HepG2 (cell line): Measurements from ENCODE around the gene RILPL1. TPM values are rescaled to one million over a fixed set of nuclear protein-coding genes. Genes with fewer than 3 reads are reported as not detected.

ENCODE experiments used
- ATAC-seq: fragments of 200-7000 bp; cut with Tn5 transposase; 3 replicates; pipeline ENCODE4 v1.9.1; 2020; ENCODE audit warnings: mild to moderate bottlenecking, moderate library complexity
- BruUV-seq: library from RNA; stranded (reverse); fragments of 400-500 nt; replicated peaks from 2 replicates; lab custom pipeline; 2021; lab: Mats Ljungman, UMichigan
- CTCF ChIA-PET: fragments of 300-600 bp; formaldehyde crosslinking; extraction: SDS; loops from one replicate; lab custom pipeline; 2021; ENCODE audit warnings: low total read pairs, inconsistent platforms, low intra/inter-chr PET ratio; lab: Yijun Ruan, JAX
- POLR2A ChIA-PET: fragments of 350-600 bp; sonication (Branson Sonifier 250); formaldehyde crosslinking; loops from one replicate; lab custom pipeline; 2020; ENCODE audit warnings: antibody characterized with exemption, inconsistent platforms; lab: Yijun Ruan, JAX
- DNase-seq: peaks from one replicate; pipeline ENCODE4 v3.0.0-alpha.2; 2015; ENCODE audit warnings: low spot score
- FAIRE-seq: peaks from 3 replicates; lab custom pipeline; 2011; peaks lifted over from hg19 to GRCh38; lab: Jason Lieb, UNC
- H2AFZ ChIP-seq: one replicate; pipeline ENCODE4 v1.6.1; 2011; ENCODE audit warnings: low read length, inconsistent platforms
- H3K27ac ChIP-seq: fragments of 300-600 bp; 3 replicates; pipeline ENCODE4 v1.8.0; 2011; ENCODE audit warnings: mixed run types, mild to moderate bottlenecking, mixed read lengths, low read length, inconsistent platforms; ENCODE audit not compliant: insufficient read depth; ENCODE audit errors: extremely low read length
- H3K27me3 ChIP-seq, 2 experiments: fragments of 200-600 bp in 1 of 2; 2 replicates in 1 of 2; 3 replicates in 1 of 2; pipeline versions ENCODE4 v1.6.0 to v1.8.0; 2011; ENCODE audit warnings: low read length in 2 of 2, mild to moderate bottlenecking in 2 of 2, moderate library complexity in 2 of 2, inconsistent platforms in 1 of 2; ENCODE audit not compliant: insufficient read depth in 2 of 2, control insufficient read depth in 1 of 2
- H3K36me3 ChIP-seq, 2 experiments: fragments of 200-600 bp in 1 of 2; replicated peaks in 1 of 2; 2 replicates in 1 of 2; 3 replicates in 1 of 2; pipeline versions ENCODE4 v1.5.1 to v1.8.0; 2011; ENCODE audit warnings: low read length in 2 of 2, inconsistent platforms in 1 of 2; ENCODE audit not compliant: insufficient read depth in 2 of 2, control insufficient read depth in 1 of 2
- H3K4me1 ChIP-seq: 2 replicates; pipeline ENCODE4 v1.5.1; 2012; ENCODE audit warnings: low read length, inconsistent platforms; ENCODE audit not compliant: insufficient read depth
- H3K4me2 ChIP-seq: 2 replicates; pipeline ENCODE4 v1.6.0; 2011; ENCODE audit warnings: low read depth, low read length, inconsistent platforms
- H3K4me3 ChIP-seq, 3 experiments: fragments of 200-600 bp in 1 of 3; sonication (generic), shearing (Covaris generic) in 1 of 3; replicated peaks in 1 of 3; 2 replicates each; pipeline ENCODE4 v1.5.1; 2011 to 2016; ENCODE audit warnings: low read length in 3 of 3, inconsistent platforms in 2 of 3, low read depth in 2 of 3, mild to moderate bottlenecking in 2 of 3, control low read depth in 1 of 3, mixed read lengths in 1 of 3; ENCODE audit not compliant: insufficient read depth in 1 of 3
- H3K79me2 ChIP-seq: one replicate; pipeline ENCODE4 v1.6.1; 2011; ENCODE audit warnings: low read length, inconsistent platforms; ENCODE audit not compliant: insufficient read depth
- H3K9ac ChIP-seq: 2 replicates; pipeline ENCODE4 v1.6.0; 2011; ENCODE audit warnings: mild to moderate bottlenecking, low read depth, low read length, inconsistent platforms; ENCODE audit not compliant: insufficient read depth
- H3K9me3 ChIP-seq: 2 replicates; pipeline ENCODE4 v1.5.1; 2012; ENCODE audit warnings: mild to moderate bottlenecking, low read length
- H4K20me1 ChIP-seq: 2 replicates; pipeline ENCODE4 v1.6.0; 2011; ENCODE audit warnings: inconsistent platforms, mild to moderate bottlenecking, low read length, moderate library complexity; ENCODE audit not compliant: insufficient read depth
- AGO2 ChIP-seq: fragments of 200-400 bp; formaldehyde crosslinking; optimal IDR thresholded peaks from 2 replicates; pipeline ENCODE3; 2017; ENCODE audit warnings: mild to moderate bottlenecking, low read depth, low read length, moderate library complexity
- GFI1 ChIP-seq: sonication (generic); formaldehyde crosslinking; IDR thresholded peaks from 2 replicates; pipeline ENCODE4 v1.5.0; 2020; ENCODE audit warnings: missing genetic modification reagents, mild to moderate bottlenecking, borderline replicate concordance
- GZF1 ChIP-seq: sonication (generic); formaldehyde crosslinking; IDR thresholded peaks from 2 replicates; pipeline ENCODE4 v1.5.1; 2020; ENCODE audit warnings: mild to moderate bottlenecking, missing genetic modification reagents
- HIVEP1 ChIP-seq: sonication (generic); formaldehyde crosslinking; IDR thresholded peaks from 2 replicates; pipeline ENCODE4 v1.4.0; 2020; ENCODE audit warnings: mild to moderate bottlenecking, missing genetic modification reagents
- NCOA1 ChIP-seq: sonication (generic); formaldehyde crosslinking; IDR thresholded peaks from 2 replicates; pipeline ENCODE4 v1.9.0; 2021; ENCODE audit warnings: missing genetic modification reagents
- NCOR1 ChIP-seq: fragments of 200-600 bp; sonication (generic); IDR thresholded peaks from 2 replicates; pipeline ENCODE4 v1.7.0; 2017; ENCODE audit warnings: antibody characterized with exemption, low read length, borderline replicate concordance
- NR3C1 ChIP-seq: sonication (generic); formaldehyde crosslinking; IDR thresholded peaks from 2 replicates; pipeline ENCODE4 v1.4.0; 2020; ENCODE audit warnings: missing genetic modification reagents
- RBM39 ChIP-seq: fragments of 200-400 bp; formaldehyde crosslinking; IDR thresholded peaks from one replicate; pipeline ENCODE4 v1.6.1; 2018; ENCODE audit warnings: antibody characterized with exemption, mild to moderate bottlenecking, low read depth, low read length; ENCODE audit not compliant: poor library complexity, severe bottlenecking
- SNAI1 ChIP-seq: sonication (generic); formaldehyde crosslinking; IDR thresholded peaks from 2 replicates; pipeline ENCODE4 v1.5.0; 2020; ENCODE audit warnings: mild to moderate bottlenecking, missing genetic modification reagents, borderline replicate concordance
- ZMYM2 ChIP-seq: sonication (generic); formaldehyde crosslinking; IDR thresholded peaks from 2 replicates; pipeline ENCODE4 v1.8.0; 2022; ENCODE audit warnings: mild to moderate bottlenecking, missing genetic modification reagents
- ZNF367 ChIP-seq: sonication (generic); formaldehyde crosslinking; IDR thresholded peaks from 2 replicates; pipeline ENCODE4 v1.4.0; 2020; ENCODE audit warnings: missing genetic modification reagents, borderline replicate concordance
- ZNF484 ChIP-seq: sonication (generic); formaldehyde crosslinking; IDR thresholded peaks from 2 replicates; pipeline ENCODE4 v1.5.1; 2020; ENCODE audit warnings: mild to moderate bottlenecking, low read depth, missing genetic modification reagents, borderline replicate concordance
- ZNF7 ChIP-seq: IDR thresholded peaks from 2 replicates; pipeline ENCODE4 v1.6.1; 2016; ENCODE audit warnings: missing biosample characterization, missing genetic modification reagents
- WGBS: methylation state at CpG from one replicate; pipeline ENCODE4 v1.1.6; 2017; ENCODE audit warnings: low lambda C conversion rate; 5-methylcytosine and 5-hydroxymethylcytosine counted together
- in situ Hi-C: cut with HindIII; loops from 2 replicates; pipeline ENCODE4 v1.10.0; 2017; ENCODE audit warnings: low pct_unique_long_range_greater_than_20kb; ENCODE audit not compliant: extremely low pct_ligation_motif_present
- intact Hi-C: fragments of 100-400 bp; cut with micrococcal nuclease; formaldehyde crosslinking; loops from one replicate; pipeline ENCODE4 v1.10.0; 2022; ENCODE audit not compliant: unreplicated experiment
- polyA plus RNA-seq, 8 experiments: library from polyadenylated mRNA; depleted of rRNA in 3 of 8; stranded (reverse) in 7 of 8; unstranded in 1 of 8; fragments of >200 nt; fragmentation: Illumina TruSeq in 4 of 8; extraction: Trizol in 4 of 8; gene quantifications; 2 replicates each; pipeline versions ENCODE4 v1.2.1 to v1.2.3, GENCODE V29; 2011 to 2016; ENCODE audit warnings: low read depth in 4 of 8, missing spikeins in 1 of 8, mixed read lengths in 1 of 8; ENCODE audit not compliant: insufficient read depth in 1 of 8
- total RNA-seq, 5 experiments: library from RNA; depleted of rRNA; stranded (reverse); fragments of >200 nt; fragmentation: Illumina TruSeq; extraction: Trizol; gene quantifications; 2 replicates each; pipeline ENCODE4 v1.2.3, GENCODE V29; 2016; ENCODE audit warnings: low read depth in 1 of 5
- TF ChIP-seq, protein P1 (sequence below): sonication (generic); formaldehyde crosslinking; IDR thresholded peaks from 2 replicates; pipeline ENCODE4 v1.5.1; 2020; ENCODE audit warnings: missing genetic modification reagents, mild to moderate bottlenecking, borderline replicate concordance
- TF ChIP-seq, protein P2 (sequence below): sonication (generic); formaldehyde crosslinking; IDR thresholded peaks from 2 replicates; pipeline ENCODE4 v1.5.0; 2020; ENCODE audit warnings: mild to moderate bottlenecking, missing genetic modification reagents, moderate library complexity

Gene RILPL1
- total and polyA plus RNA-seq, 2 of the 13 experiments (the other 11 are each of a cell fraction or from before 2014, with no cell fraction given) = 5.8 to 28.4 TPM

DNA sequence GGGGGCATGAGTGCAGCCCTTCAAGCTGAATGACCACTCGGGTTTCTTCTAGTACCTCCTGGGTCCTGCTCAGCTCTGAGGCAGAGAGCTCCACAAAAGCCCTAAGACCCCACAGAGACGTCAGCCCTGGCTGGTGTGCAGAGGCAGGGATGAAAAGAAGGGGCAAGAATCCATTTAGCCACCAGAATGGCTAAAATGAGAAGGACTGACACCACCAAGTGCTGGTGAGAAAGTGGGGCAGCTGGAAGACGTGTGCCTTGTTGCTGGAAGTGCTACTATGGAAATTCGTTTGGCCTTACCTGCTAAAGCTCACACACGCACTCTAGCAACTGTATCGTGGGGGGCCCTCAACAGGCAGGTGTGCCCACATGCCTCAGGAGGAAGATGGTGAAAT, 26.7 kb downstream of the RILPL1 start:
- 93% methylated on average over 6 of the region's 6 CpGs for WGBS
- no peak overlapping the region for H3K27ac ChIP-seq
- no peak overlapping the region for H3K4me3 ChIP-seq
- FAIRE-seq (no peak), DNase-seq (no peak), ATAC-seq (no peak)
- intact Hi-C loops (no loop called here), in situ Hi-C loops (no loop called here)
- no peaks in the 10 kb centered on the region for H3K79me2 ChIP-seq
- H3K4me1 ChIP-seq = no peaks in the 10 kb centered on the region
- H3K36me3 ChIP-seq = peaks cover 11 to 19% of the 10 kb centered on the region in 2 experiments
- BruUV-seq = no TSS peak
- no peak overlapping the region for H3K9ac ChIP-seq
- H3K9me3 ChIP-seq = no peaks in the 10 kb centered on the region
- no peak overlapping the region for H2AFZ ChIP-seq
- ChIA-PET POLR2A (no interaction called here), CTCF (no interaction called here)
- no peaks in the 10 kb centered on the region for H4K20me1 ChIP-seq
- TF ChIP-seq GZF1 (CRISPR knock-in tag) (no peak), ZNF484 (no peak), ZNF367 (CRISPR knock-in tag) (no peak)
- H3K27me3 ChIP-seq = no peaks in the 10 kb centered on the region
- H3K4me2 ChIP-seq = no peak overlapping the region

DNA sequence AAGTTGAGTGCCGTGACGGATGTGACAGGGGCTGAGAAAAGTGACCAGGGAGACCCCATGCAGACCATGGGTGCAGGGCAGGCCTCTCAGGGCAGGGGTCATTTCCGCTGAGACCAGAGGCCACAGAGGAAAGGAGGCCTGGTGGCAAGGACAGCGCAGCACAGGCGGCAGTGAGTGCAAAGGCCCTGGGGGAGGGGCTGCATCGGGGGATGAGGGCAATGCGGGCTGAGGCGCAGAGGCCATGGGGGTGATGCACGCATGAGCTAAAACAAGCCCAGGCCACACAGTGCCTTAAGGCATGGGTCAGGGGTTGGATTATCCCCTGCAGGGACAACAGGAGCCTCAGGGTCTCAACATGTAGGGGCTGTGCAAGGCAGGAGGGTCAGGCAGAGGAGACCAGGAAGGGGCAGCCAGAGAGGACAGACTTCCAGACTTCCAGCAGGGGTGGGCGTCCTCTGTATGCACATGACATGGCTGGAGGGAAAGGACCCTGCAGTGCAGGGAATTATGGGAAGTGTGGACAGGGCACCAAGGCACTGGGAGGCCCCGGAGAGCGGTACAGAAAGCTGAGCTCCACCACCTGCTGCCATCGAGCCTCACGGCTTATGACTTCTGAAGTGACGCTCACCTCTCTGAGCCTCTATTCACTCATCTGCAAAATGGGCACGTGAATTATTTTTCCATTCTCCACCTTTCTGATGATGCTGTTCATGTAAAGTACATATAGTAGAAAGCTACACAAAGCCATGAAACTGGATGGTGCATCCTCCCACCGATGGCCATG, 27.3 kb downstream of the RILPL1 start:
- Histone ChIP-seq H3K9ac (no peak overlapping the region), H3K4me3 (no peak overlapping the region), H3K36me3 (peaks cover 6 to 13% of the 10 kb centered on the region in 2 experiments), H3K27ac (no peak overlapping the region), H3K79me2 (no peaks in the 10 kb centered on the region), H3K4me2 (no peak overlapping the region), H3K27me3 (no peaks in the 10 kb centered on the region), H3K4me1 (no peaks in the 10 kb centered on the region), H4K20me1 (no peaks in the 10 kb centered on the region), H2AFZ (no peak overlapping the region), H3K9me3 (no peaks in the 10 kb centered on the region)
- intact Hi-C loops = no loop called here
- in situ Hi-C loops = no loop called here
- ATAC-seq (peak; percentile 21), DNase-seq (no peak), FAIRE-seq (no peak)
- WGBS = 94% methylated on average over 14 of the region's 17 CpGs
- BruUV-seq = no TSS peak
- ChIA-PET CTCF (no interaction called here), POLR2A (no interaction called here)
- TF ChIP-seq RBM39 = no peak
- TF ChIP-seq HIVEP1 = no peak
- no peak for TF ChIP-seq GFI1
- peak; percentile 17 for TF ChIP-seq AGO2
- no peak for TF ChIP-seq NCOA1 (CRISPR knock-in tag)
- TF ChIP-seq, protein P1, sequence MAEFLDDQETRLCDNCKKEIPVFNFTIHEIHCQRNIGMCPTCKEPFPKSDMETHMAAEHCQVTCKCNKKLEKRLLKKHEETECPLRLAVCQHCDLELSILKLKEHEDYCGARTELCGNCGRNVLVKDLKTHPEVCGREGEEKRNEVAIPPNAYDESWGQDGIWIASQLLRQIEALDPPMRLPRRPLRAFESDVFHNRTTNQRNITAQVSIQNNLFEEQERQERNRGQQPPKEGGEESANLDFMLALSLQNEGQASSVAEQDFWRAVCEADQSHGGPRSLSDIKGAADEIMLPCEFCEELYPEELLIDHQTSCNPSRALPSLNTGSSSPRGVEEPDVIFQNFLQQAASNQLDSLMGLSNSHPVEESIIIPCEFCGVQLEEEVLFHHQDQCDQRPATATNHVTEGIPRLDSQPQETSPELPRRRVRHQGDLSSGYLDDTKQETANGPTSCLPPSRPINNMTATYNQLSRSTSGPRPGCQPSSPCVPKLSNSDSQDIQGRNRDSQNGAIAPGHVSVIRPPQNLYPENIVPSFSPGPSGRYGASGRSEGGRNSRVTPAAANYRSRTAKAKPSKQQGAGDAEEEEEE (CRISPR knock-in tag) = no peak
- TF ChIP-seq NCOR1 = no peak
- TF ChIP-seq, protein P2, sequence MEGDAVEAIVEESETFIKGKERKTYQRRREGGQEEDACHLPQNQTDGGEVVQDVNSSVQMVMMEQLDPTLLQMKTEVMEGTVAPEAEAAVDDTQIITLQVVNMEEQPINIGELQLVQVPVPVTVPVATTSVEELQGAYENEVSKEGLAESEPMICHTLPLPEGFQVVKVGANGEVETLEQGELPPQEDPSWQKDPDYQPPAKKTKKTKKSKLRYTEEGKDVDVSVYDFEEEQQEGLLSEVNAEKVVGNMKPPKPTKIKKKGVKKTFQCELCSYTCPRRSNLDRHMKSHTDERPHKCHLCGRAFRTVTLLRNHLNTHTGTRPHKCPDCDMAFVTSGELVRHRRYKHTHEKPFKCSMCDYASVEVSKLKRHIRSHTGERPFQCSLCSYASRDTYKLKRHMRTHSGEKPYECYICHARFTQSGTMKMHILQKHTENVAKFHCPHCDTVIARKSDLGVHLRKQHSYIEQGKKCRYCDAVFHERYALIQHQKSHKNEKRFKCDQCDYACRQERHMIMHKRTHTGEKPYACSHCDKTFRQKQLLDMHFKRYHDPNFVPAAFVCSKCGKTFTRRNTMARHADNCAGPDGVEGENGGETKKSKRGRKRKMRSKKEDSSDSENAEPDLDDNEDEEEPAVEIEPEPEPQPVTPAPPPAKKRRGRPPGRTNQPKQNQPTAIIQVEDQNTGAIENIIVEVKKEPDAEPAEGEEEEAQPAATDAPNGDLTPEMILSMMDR (CRISPR knock-in tag) = no peak
- no peak for TF ChIP-seq SNAI1 (CRISPR knock-in tag)
- no peak for TF ChIP-seq NR3C1 (CRISPR knock-in tag)
- TF ChIP-seq ZNF7 (CRISPR knock-in tag) = no peak
- TF ChIP-seq ZMYM2 (CRISPR knock-in tag) = no peak
